Neutrophil (primary cell): ENCODE data around the gene RIBC2.
"Not testable (repeated sequence)": the region's sequence is repeated elsewhere in the genome, so short reads cannot be mapped to it uniquely, and the experiment has no call there.

Experiments
- H3K27ac ChIP-seq: fragments of 200-600 bp; sonication (generic); 2 replicates; pipeline ENCODE4 v1.5.1; 2016; ENCODE audit warnings: mild to moderate bottlenecking, moderate library complexity
- H3K27me3 ChIP-seq: fragments of 200-600 bp; sonication (generic); 2 replicates; pipeline ENCODE4 v1.6.0; 2016; ENCODE audit warnings: mild to moderate bottlenecking
- H3K36me3 ChIP-seq: fragments of 200-600 bp; sonication (generic); 2 replicates; pipeline ENCODE4 v1.5.1; 2017
- H3K4me1 ChIP-seq, 2 experiments: fragments of 200-600 bp in 1 of 2; sonication (generic) in 1 of 2; 1 replicate in 1 of 2; 2 replicates in 1 of 2; pipeline versions ENCODE4 v1.5.1 to v1.6.1; 2013 to 2016; ENCODE audit warnings: low read depth in 1 of 2, low read length in 1 of 2, mild to moderate bottlenecking in 1 of 2, moderate library complexity in 1 of 2; ENCODE audit not compliant: control insufficient read depth in 1 of 2, insufficient read depth in 1 of 2
- H3K4me3 ChIP-seq, 2 experiments: fragments of 200-600 bp in 1 of 2; sonication (generic) in 1 of 2; 1 replicate in 1 of 2; 2 replicates in 1 of 2; pipeline ENCODE4 v1.5.1; 2013 to 2016; ENCODE audit warnings: low read depth in 1 of 2, low read length in 1 of 2, mild to moderate bottlenecking in 1 of 2, moderate library complexity in 1 of 2
- H3K9me3 ChIP-seq: fragments of 200-600 bp; sonication (generic); 2 replicates; pipeline ENCODE4 v1.5.1; 2016
- CTCF ChIP-seq: fragments of 200-600 bp; sonication (generic); IDR thresholded peaks from 2 replicates; pipeline ENCODE4 v1.5.1; 2016; ENCODE audit warnings: antibody characterized with exemption

RIBC2 gene

GRCh38 chr22:45446216-45446615, 32.7 kb downstream of the RIBC2 start:
- no peak for TF ChIP-seq CTCF
- Histone ChIP-seq H3K9me3 (no peaks in the 10 kb centered on the region), H3K4me1 (no peaks in the 10 kb centered on the region), H3K27me3 (peaks cover 15% of the 10 kb centered on the region), H3K36me3 (no peaks in the 10 kb centered on the region), H3K27ac (no peak overlapping the region), H3K4me3 (no peak overlapping the region)

- not testable (repeated sequence) for H3K36me3 ChIP-seq, H3K27me3 ChIP-seq, H3K4me1 ChIP-seq, H3K4me3 ChIP-seq, H3K27ac ChIP-seq, H3K9me3 ChIP-seq
Observed at GRCh38 chr22:45447596-45447995, 34.1 kb downstream of the RIBC2 start.

DNA sequence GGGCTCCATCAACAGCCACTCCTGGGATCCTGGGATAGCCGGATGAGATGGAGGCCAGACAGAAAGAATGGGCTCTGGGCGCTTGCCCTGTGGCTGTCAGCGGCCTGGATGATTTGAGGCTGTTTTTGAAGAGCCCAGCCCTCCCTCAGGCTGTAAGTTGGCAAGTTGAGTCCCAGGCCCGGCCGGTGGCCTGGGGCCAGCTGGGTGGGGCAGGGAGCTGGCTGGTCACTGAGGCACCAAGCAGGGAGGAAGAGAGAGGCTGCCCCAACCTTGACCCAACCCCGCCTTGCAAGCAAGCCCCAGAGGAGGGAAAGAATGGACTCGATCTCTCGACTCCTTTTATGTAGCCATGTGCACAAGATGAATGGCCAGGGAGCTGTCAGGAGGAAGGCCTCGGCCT, 34.9 kb downstream of the RIBC2 start:
- no peaks in the 10 kb centered on the region for H3K27me3 ChIP-seq
- H3K9me3 ChIP-seq, result no peaks in the 10 kb centered on the region
- no peaks in the 10 kb centered on the region for H3K4me1 ChIP-seq
- no peak overlapping the region for H3K4me3 ChIP-seq
- H3K36me3 ChIP-seq, result no peaks in the 10 kb centered on the region
- no peak for TF ChIP-seq CTCF
- H3K27ac ChIP-seq, result no peak overlapping the region

DNA sequence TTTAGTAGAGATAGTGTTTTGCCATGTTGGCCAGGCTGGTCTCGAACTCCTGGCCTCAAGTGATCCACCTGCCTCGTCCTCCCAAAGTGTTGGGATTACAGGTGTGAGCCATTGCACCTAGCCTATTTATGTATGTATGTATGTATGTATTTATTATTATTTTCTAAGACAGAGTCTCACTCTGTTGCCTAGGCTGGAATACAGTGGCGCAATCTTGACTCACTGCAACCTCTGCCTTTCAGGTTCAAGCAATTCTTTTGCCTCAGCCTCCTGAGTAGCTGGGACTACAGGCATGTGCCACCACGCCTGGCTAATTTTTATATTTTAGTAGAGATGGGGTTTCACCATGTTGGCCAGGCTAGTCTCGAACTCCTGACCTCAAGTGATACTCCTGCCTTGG, 35.9 kb downstream of the RIBC2 start:
- not testable (repeated sequence) for H3K9me3 ChIP-seq, H3K4me1 ChIP-seq, H3K4me3 ChIP-seq, H3K27ac ChIP-seq, H3K36me3 ChIP-seq, H3K27me3 ChIP-seq

DNA sequence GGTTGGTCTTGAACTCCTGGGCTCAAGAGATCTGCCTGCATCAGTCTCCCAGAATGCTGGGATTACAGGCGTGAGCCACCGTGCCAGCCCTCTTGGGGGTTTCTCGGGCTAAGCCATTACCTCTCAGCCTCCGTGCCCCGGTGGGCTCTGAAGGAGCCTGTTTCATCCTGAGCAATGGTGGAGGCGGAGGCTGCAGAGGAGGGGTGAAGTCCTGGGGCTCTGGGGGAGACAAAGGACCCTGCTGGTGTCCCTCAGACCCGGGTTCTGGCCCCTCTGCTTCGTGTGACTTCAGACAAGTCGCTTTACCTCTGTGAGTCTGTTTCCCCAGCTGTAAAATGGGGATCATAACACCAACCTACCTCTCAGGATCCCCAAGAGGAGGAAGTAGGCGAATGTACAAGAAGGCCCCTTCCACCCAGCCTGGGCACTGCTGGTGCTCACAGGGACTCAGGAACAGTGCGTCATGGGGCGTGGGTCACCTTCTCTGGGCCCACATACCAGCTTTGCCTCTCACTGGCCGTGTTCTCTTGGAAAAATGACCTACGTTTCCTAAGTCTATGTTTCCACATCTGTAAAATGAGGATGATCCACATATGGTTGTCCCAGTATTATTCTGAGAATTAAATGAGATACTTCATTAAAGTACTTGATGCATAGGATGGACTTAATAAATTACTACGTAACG, 36.8 kb downstream of the RIBC2 start:
- Histone ChIP-seq H3K27me3 (no peaks in the 10 kb centered on the region), H3K27ac (no peak overlapping the region), H3K9me3 (no peaks in the 10 kb centered on the region), H3K4me1 (no peaks in the 10 kb centered on the region), H3K36me3 (no peaks in the 10 kb centered on the region), H3K4me3 (no peak overlapping the region)
- no peak for TF ChIP-seq CTCF

- Histone ChIP-seq H3K9me3 (no peaks in the 10 kb centered on the region), H3K36me3 (no peaks in the 10 kb centered on the region), H3K4me1 (no peaks in the 10 kb centered on the region), H3K27ac (no peak overlapping the region), H3K27me3 (no peaks in the 10 kb centered on the region), H3K4me3 (no peak overlapping the region)
- TF ChIP-seq CTCF, result no peak
Observed at GRCh38 chr22:45450921-45451651, 37.6 kb downstream of the RIBC2 start.
